H1 (cell line): Measurements from ENCODE around the gene DMXL1.

Experiments used
- EZH2 ChIP-seq: fragments of 200-600 bp; sonication (generic); IDR thresholded peaks from 2 replicates; pipeline ENCODE4 v1.7.1; 2012; ENCODE audit warnings: low read depth, mild to moderate bottlenecking, moderate library complexity, low read length, inconsistent platforms; ENCODE audit not compliant: severe bottlenecking
- JUN ChIP-seq: IDR thresholded peaks from 2 replicates; pipeline ENCODE4 v1.6.1; 2011; ENCODE audit warnings: low read depth, mild to moderate bottlenecking, improper control_type of control experiment, low read length
- KDM1A ChIP-seq: fragments of 200-600, 300-600 bp; sonication (generic); IDR thresholded peaks from 2 replicates; pipeline ENCODE4 v1.7.1; 2016; ENCODE audit warnings: mild to moderate bottlenecking, low read length, borderline replicate concordance
- SIX5 ChIP-seq: IDR thresholded peaks from 2 replicates; pipeline ENCODE4 v1.6.1; 2011; ENCODE audit warnings: mild to moderate bottlenecking, low read depth, low read length

DNA sequence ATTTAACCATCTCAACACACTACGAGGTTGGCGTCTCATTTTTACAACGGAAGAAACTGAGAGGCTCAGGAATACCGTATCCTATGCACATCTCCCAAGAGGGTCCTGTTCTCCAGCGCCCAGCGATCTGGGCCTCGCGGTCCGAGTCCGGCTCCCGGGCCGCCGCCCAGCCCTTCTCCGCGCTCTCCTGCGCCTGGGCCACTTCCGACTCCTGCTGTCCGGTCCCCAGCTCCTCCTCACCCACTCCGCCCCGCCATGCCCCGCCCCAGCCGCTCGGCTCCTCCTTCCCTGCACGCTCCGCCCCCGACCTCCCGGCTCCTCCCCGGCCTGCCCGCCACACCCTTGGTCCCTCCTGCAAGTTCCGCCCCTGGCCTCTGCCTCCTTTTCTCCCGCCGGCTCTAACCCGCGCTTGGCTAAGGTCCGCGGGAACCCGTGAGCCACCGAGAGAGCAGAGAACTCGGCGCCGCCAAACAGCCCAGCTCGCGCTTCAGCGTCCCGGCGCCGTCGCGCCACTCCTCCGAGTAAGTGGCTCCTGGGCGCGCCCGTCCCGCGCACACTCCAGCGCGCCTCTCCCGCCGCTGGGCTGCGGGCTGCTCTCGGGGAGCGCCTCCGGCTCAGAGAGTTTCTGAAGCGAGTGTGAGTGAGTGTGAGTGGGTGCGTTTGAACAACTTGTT, 197.6 kb downstream of the DMXL1 start:
- no peak for TF ChIP-seq KDM1A
- TF ChIP-seq EZH2: no peak
- no peak for TF ChIP-seq JUN
- no peak for TF ChIP-seq SIX5
